ENCODE data around the gene CCDC188.

DNA sequence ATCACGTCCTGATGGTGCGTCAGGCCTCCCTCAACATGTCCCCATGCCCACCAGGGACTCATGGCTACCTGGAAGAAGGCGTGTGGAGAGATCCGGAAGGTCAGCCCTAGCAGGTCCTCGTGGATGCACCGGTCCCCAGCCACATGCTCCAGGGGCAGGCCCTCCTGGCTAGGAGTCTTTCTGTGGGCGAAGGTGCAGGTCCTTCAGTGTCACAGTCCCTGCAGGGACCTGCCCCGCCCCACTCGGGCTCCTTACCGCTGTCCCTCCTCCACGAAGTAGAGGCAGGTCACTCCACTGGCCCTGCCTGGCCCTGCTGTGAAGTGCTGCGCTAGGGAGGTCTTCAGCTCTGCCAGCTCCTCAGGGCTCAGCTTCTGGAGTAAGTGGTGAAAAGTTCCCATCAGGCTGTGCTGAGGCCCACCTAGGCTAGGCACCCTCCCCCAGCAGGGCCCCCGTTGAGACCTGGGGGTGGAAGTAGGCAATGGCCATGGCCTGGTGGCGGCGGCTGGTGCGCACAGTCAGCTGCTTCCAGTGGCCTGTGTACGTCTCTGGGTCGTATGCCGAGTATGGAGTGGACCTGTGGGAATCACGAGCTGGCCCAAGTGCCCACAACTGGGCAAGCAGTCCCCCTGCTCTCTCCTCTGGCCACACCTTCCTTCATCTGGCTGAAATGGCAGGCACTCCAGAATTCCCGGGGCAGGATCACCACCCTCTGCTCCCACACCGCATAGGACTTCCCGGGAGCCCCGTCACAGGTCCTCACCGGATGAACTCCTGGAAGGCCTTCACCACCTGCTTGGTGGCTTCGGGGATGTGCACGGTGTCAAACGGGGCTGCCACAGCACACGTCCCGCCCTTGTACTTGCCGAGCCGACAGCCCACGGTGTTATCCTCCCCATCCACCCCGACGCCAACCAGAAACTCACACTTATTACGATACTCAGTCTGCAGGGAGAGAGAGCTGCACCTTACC is 36.1 kb downstream of the CCDC188 start:
- TF ChIP-seq, protein P1, sequence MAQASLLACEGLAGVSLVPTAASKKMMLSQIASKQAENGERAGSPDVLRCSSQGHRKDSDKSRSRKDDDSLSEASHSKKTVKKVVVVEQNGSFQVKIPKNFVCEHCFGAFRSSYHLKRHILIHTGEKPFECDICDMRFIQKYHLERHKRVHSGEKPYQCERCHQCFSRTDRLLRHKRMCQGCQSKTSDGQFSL (CRISPR knock-in tag; IDR thresholded peaks at IDR 0.05) = no peak
- TF ChIP-seq, protein P1 (tag; IDR thresholded peaks at IDR 0.05) = no peak
- TF ChIP-seq POLR2A (conservative IDR thresholded peaks at IDR 0.05) = peak; percentile 19; the same call in 1 of the 2 replicates
- TF ChIP-seq, protein P2, sequence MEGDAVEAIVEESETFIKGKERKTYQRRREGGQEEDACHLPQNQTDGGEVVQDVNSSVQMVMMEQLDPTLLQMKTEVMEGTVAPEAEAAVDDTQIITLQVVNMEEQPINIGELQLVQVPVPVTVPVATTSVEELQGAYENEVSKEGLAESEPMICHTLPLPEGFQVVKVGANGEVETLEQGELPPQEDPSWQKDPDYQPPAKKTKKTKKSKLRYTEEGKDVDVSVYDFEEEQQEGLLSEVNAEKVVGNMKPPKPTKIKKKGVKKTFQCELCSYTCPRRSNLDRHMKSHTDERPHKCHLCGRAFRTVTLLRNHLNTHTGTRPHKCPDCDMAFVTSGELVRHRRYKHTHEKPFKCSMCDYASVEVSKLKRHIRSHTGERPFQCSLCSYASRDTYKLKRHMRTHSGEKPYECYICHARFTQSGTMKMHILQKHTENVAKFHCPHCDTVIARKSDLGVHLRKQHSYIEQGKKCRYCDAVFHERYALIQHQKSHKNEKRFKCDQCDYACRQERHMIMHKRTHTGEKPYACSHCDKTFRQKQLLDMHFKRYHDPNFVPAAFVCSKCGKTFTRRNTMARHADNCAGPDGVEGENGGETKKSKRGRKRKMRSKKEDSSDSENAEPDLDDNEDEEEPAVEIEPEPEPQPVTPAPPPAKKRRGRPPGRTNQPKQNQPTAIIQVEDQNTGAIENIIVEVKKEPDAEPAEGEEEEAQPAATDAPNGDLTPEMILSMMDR (IDR thresholded peaks at IDR 0.05 in 2 of 3, conservative IDR thresholded peaks at IDR 0.05 in 1 of 3; ENCODE audit: insufficient read depth in 2 of 3, low read depth in 1 of 3, low read length in 3 of 3) = no peak
- no peak for TF ChIP-seq FUS (optimal IDR thresholded peaks at IDR 0.05; ENCODE audit: low read depth, low read length)
- TF ChIP-seq ZNF274 (IDR thresholded peaks at IDR 0.05; ENCODE audit: borderline replicate concordance, low read depth, low read length) = no peak
- TF ChIP-seq E2F3 (CRISPR knock-in tag; IDR thresholded peaks at IDR 0.05) = no peak; the same call in 1 of the 2 replicates
- TF ChIP-seq TBL1XR1 (IDR thresholded peaks at IDR 0.05; ENCODE audit: low read length in 2 of 2) = no peak
- TF ChIP-seq, protein P3, sequence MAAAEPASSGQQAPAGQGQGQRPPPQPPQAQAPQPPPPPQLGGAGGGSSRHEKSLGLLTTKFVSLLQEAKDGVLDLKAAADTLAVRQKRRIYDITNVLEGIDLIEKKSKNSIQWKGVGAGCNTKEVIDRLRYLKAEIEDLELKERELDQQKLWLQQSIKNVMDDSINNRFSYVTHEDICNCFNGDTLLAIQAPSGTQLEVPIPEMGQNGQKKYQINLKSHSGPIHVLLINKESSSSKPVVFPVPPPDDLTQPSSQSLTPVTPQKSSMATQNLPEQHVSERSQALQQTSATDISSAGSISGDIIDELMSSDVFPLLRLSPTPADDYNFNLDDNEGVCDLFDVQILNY (CRISPR knock-in tag; IDR thresholded peaks at IDR 0.05) = no peak
- no peak for TF ChIP-seq CEBPB (tag; IDR thresholded peaks at IDR 0.05)
- TF ChIP-seq ARID1B (IDR thresholded peaks at IDR 0.05) = no peak
- no peak for TF ChIP-seq NCOA6 (IDR thresholded peaks at IDR 0.05)
- TF ChIP-seq COPS2 (conservative IDR thresholded peaks at IDR 0.05) = no peak
- no peak for TF ChIP-seq CBX8 (IDR thresholded peaks at IDR 0.05; ENCODE audit: borderline replicate concordance, extremely low read depth, low read depth, low read length, poor library complexity, severe bottlenecking)
- TF ChIP-seq CREB1 (IDR thresholded peaks at IDR 0.05) = 0 out of 2 replicates have a peak, but pooled peaks have one; percentile 9
- TF ChIP-seq CREB1 (CRISPR knock-in tag; IDR thresholded peaks at IDR 0.05) = no peak
